Measurements from ENCODE around the gene DCTN1.

Gene DCTN1

GRCh38 chr2:74390606-74391005, 10.5 kb upstream of the DCTN1 start:
- peaks cover 15% of the 10 kb centered on the region for H3K4me1 ChIP-seq (ENCODE audit: control insufficient read depth, insufficient read depth, low read length)
- H3K36me3 ChIP-seq (ENCODE audit: control insufficient read depth, insufficient read depth, low read length), result no peaks in the 10 kb centered on the region
- H3K9me3 ChIP-seq (ENCODE audit: control insufficient read depth, low read length), result no peaks in the 10 kb centered on the region
- peak overlapping the region; percentile 90 for H3K4me3 ChIP-seq (ENCODE audit: insufficient read depth, low read depth, low read length)
- 63 to 69% methylated on average over 5 of the region's 5 CpGs for WGBS, 2 experiments
- no peak overlapping the region for H3K27ac ChIP-seq (ENCODE audit: insufficient read depth, low read depth, low read length, poor library complexity, severe bottlenecking)
- H3K27me3 ChIP-seq (ENCODE audit: control insufficient read depth, insufficient read depth, low read length, poor library complexity, severe bottlenecking), result no peaks in the 10 kb centered on the region

DNA sequence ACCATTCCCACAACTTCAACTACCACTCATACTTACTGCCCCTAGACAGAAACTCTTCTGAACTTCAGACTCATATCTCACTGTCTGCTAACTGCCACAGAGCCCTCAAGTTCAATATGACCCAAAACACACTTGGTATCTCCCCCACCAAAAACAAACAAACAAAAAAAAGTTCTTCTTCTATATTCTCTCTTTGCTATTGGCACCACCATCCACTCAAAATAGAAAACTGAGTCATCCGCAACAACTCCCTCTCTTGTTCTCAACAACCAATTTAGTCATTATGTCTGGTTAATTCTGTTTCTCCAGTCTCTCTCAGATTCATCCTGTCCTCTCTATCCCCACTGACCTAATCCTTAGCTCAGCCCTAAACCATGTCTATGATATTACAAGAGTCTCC, 7.2 kb upstream of the DCTN1 start:
- WGBS, 2 experiments, result 85 to 92% methylated on average over 1 of the region's 1 CpG
- Histone ChIP-seq H3K9me3 (ENCODE audit: control insufficient read depth, low read length) (no peaks in the 10 kb centered on the region), H3K4me1 (ENCODE audit: control insufficient read depth, insufficient read depth, low read length) (peaks cover 15% of the 10 kb centered on the region), H3K4me3 (ENCODE audit: insufficient read depth, low read depth, low read length) (no peak overlapping the region), H3K27ac (ENCODE audit: insufficient read depth, low read depth, low read length, poor library complexity, severe bottlenecking) (no peak overlapping the region), H3K27me3 (ENCODE audit: control insufficient read depth, insufficient read depth, low read length, poor library complexity, severe bottlenecking) (no peaks in the 10 kb centered on the region), H3K36me3 (ENCODE audit: control insufficient read depth, insufficient read depth, low read length) (peaks cover 4% of the 10 kb centered on the region)

- Histone ChIP-seq H3K4me1 (ENCODE audit: control insufficient read depth, insufficient read depth, low read length) (peaks cover 11% of the 10 kb centered on the region), H3K9me3 (ENCODE audit: control insufficient read depth, low read length) (no peaks in the 10 kb centered on the region), H3K27ac (ENCODE audit: insufficient read depth, low read depth, low read length, poor library complexity, severe bottlenecking) (no peak overlapping the region), H3K27me3 (ENCODE audit: control insufficient read depth, insufficient read depth, low read length, poor library complexity, severe bottlenecking) (no peaks in the 10 kb centered on the region), H3K4me3 (ENCODE audit: insufficient read depth, low read depth, low read length) (no peak overlapping the region), H3K36me3 (ENCODE audit: control insufficient read depth, insufficient read depth, low read length) (peaks cover 4% of the 10 kb centered on the region)
- WGBS, 2 experiments, result 87 to 89% methylated on average over 8 of the region's 8 CpGs
Measured at GRCh38 chr2:74385396-74385795, 5.3 kb upstream of the DCTN1 start.

DNA sequence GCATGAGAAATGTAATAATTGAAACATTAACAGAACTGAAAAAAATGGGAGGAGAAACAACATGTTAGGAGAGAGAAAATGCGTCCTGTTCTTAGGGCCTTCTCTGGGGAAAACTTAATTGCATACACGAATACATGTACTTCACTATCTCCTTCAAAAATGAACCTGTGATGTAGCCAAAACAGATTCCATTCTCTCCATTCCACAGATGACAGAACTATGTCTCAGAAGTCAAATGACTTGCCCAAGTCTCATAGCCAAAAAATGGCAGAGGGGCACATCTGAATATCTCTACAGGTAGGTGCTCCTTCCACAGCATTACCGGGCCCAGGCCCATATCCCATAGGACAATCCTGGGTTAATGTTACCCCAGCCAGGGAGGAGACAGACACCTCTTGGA, 3.9 kb upstream of the DCTN1 start:
- H3K4me3 ChIP-seq (ENCODE audit: insufficient read depth, low read depth, low read length), result no peak overlapping the region
- H3K27ac ChIP-seq (ENCODE audit: insufficient read depth, low read depth, low read length, poor library complexity, severe bottlenecking), result no peak overlapping the region
- 92 to 99% methylated on average over 3 of the region's 3 CpGs for WGBS, 2 experiments
- H3K9me3 ChIP-seq (ENCODE audit: control insufficient read depth, low read length), result no peaks in the 10 kb centered on the region
- peaks cover 9% of the 10 kb centered on the region for H3K4me1 ChIP-seq (ENCODE audit: control insufficient read depth, insufficient read depth, low read length)
- peaks cover 4% of the 10 kb centered on the region for H3K36me3 ChIP-seq (ENCODE audit: control insufficient read depth, insufficient read depth, low read length)
- no peaks in the 10 kb centered on the region for H3K27me3 ChIP-seq (ENCODE audit: control insufficient read depth, insufficient read depth, low read length, poor library complexity, severe bottlenecking)

- Histone ChIP-seq H3K27ac (ENCODE audit: insufficient read depth, low read depth, low read length, poor library complexity, severe bottlenecking) (no peak overlapping the region), H3K4me3 (ENCODE audit: insufficient read depth, low read depth, low read length) (no peak overlapping the region), H3K36me3 (ENCODE audit: control insufficient read depth, insufficient read depth, low read length) (peaks cover 4% of the 10 kb centered on the region), H3K4me1 (ENCODE audit: control insufficient read depth, insufficient read depth, low read length) (peaks cover 11% of the 10 kb centered on the region), H3K27me3 (ENCODE audit: control insufficient read depth, insufficient read depth, low read length, poor library complexity, severe bottlenecking) (no peaks in the 10 kb centered on the region), H3K9me3 (ENCODE audit: control insufficient read depth, low read length) (no peaks in the 10 kb centered on the region)
- WGBS, 2 experiments, result 96% methylated on average over 1 of the region's 1 CpG
Measured at GRCh38 chr2:74383254-74383653, 3.1 kb upstream of the DCTN1 start.

- Histone ChIP-seq H3K36me3 (ENCODE audit: control insufficient read depth, insufficient read depth, low read length) (peaks cover 14% of the 10 kb centered on the region), H3K4me1 (ENCODE audit: control insufficient read depth, insufficient read depth, low read length) (peaks cover 11% of the 10 kb centered on the region), H3K9me3 (ENCODE audit: control insufficient read depth, low read length) (no peaks in the 10 kb centered on the region), H3K27ac (ENCODE audit: insufficient read depth, low read depth, low read length, poor library complexity, severe bottlenecking) (no peak overlapping the region), H3K4me3 (ENCODE audit: insufficient read depth, low read depth, low read length) (no peak overlapping the region), H3K27me3 (ENCODE audit: control insufficient read depth, insufficient read depth, low read length, poor library complexity, severe bottlenecking) (no peaks in the 10 kb centered on the region)
- WGBS, 2 experiments, result 94 to 100% methylated on average over 2 of the region's 3 CpGs
Measured at GRCh38 chr2:74381751-74382150, 1.6 kb upstream of the DCTN1 start.

DNA sequence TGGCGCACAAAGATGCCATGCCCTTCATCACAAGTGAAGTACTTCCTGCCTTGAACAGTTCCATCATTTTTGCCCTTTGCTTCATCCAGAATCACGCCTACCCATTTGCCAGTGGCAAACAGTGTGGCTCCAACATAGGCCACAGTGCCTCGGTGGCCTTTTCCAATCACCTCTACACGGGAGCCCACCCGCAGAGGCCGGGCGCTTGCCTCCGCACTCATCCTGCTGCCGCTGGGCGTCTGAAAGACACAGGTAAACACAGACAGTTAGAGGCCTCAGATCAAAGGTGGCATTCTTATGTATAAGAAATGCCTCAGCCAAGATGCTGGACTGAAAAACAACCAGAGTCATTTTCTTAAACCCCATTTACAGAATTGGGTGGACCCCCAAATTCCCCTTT, 2.1 kb downstream of the DCTN1 start:
- whole genome bisulfite sequencing, 2 experiments, result 91 to 95% methylated on average over 10 of the region's 10 CpGs
- H3K27me3 ChIP-seq (ENCODE audit: control insufficient read depth, insufficient read depth, low read length, poor library complexity, severe bottlenecking), result no peaks in the 10 kb centered on the region
- no peak overlapping the region for H3K27ac ChIP-seq (ENCODE audit: insufficient read depth, low read depth, low read length, poor library complexity, severe bottlenecking)
- H3K36me3 ChIP-seq (ENCODE audit: control insufficient read depth, insufficient read depth, low read length), result peaks cover 10% of the 10 kb centered on the region
- H3K9me3 ChIP-seq (ENCODE audit: control insufficient read depth, low read length), result no peaks in the 10 kb centered on the region
- peaks cover 27% of the 10 kb centered on the region for H3K4me1 ChIP-seq (ENCODE audit: control insufficient read depth, insufficient read depth, low read length)
- no peak overlapping the region for H3K4me3 ChIP-seq (ENCODE audit: insufficient read depth, low read depth, low read length)

GRCh38 chr2:74375838-74376237, 4.3 kb downstream of the DCTN1 start:
- H3K4me1 ChIP-seq (ENCODE audit: control insufficient read depth, insufficient read depth, low read length), result peaks cover 27% of the 10 kb centered on the region
- H3K4me3 ChIP-seq (ENCODE audit: insufficient read depth, low read depth, low read length), result no peak overlapping the region
- WGBS, 2 experiments, result 92 to 99% methylated on average over 2 of the region's 2 CpGs
- H3K36me3 ChIP-seq (ENCODE audit: control insufficient read depth, insufficient read depth, low read length), result peaks cover 11% of the 10 kb centered on the region
- no peaks in the 10 kb centered on the region for H3K27me3 ChIP-seq (ENCODE audit: control insufficient read depth, insufficient read depth, low read length, poor library complexity, severe bottlenecking)
- no peak overlapping the region for H3K27ac ChIP-seq (ENCODE audit: insufficient read depth, low read depth, low read length, poor library complexity, severe bottlenecking)
- no peaks in the 10 kb centered on the region for H3K9me3 ChIP-seq (ENCODE audit: control insufficient read depth, low read length)

GRCh38 chr2:74374509-74375205, 5.5 kb downstream of the DCTN1 start:
- Histone ChIP-seq H3K4me1 (ENCODE audit: control insufficient read depth, insufficient read depth, low read length) (peaks cover 24% of the 10 kb centered on the region), H3K27me3 (ENCODE audit: control insufficient read depth, insufficient read depth, low read length, poor library complexity, severe bottlenecking) (no peaks in the 10 kb centered on the region), H3K4me3 (ENCODE audit: insufficient read depth, low read depth, low read length) (peak overlapping the region; percentile 49), H3K36me3 (ENCODE audit: control insufficient read depth, insufficient read depth, low read length) (peaks cover 23% of the 10 kb centered on the region), H3K27ac (ENCODE audit: insufficient read depth, low read depth, low read length, poor library complexity, severe bottlenecking) (peak overlapping the region; percentile 71), H3K9me3 (ENCODE audit: control insufficient read depth, low read length) (no peaks in the 10 kb centered on the region)
- WGBS, 2 experiments, result 35 to 42% methylated on average over 19 of the region's 19 CpGs

DNA sequence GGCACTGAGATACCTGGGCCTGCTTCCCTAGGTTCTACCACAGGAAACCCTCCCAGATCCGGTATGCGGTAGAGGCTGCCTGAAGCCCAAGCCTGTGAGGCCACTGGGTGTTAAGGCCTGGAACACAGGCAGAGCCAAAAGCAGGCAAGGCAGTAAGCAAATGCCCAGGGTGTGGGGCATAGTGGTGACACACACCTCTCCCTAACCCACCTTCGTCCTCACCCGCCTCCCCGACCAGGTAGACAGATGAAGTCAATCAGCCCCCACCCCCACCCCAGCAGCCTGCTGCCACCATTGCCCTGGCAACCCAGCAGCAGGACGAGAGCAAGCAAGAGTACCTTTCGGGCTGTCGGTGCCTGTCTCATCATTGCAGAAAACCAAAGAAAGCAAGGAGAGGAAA, 6.1 kb downstream of the DCTN1 start:
- Histone ChIP-seq H3K27ac (ENCODE audit: insufficient read depth, low read depth, low read length, poor library complexity, severe bottlenecking) (peak overlapping the region; percentile 70), H3K4me1 (ENCODE audit: control insufficient read depth, insufficient read depth, low read length) (peaks cover 17% of the 10 kb centered on the region), H3K36me3 (ENCODE audit: control insufficient read depth, insufficient read depth, low read length) (peaks cover 28% of the 10 kb centered on the region), H3K27me3 (ENCODE audit: control insufficient read depth, insufficient read depth, low read length, poor library complexity, severe bottlenecking) (no peaks in the 10 kb centered on the region), H3K4me3 (ENCODE audit: insufficient read depth, low read depth, low read length) (peak overlapping the region; percentile 49), H3K9me3 (ENCODE audit: control insufficient read depth, low read length) (no peaks in the 10 kb centered on the region)
- WGBS, 2 experiments, result 77 to 78% methylated on average over 8 of the region's 8 CpGs

All from ectodermal cell (in vitro differentiated cells).